Mammary epithelial cell (primary cell): ENCODE results near the gene ARSG.

Source experiments
- EZH2 ChIP-seq: IDR thresholded peaks from 2 replicates; pipeline ENCODE4 v1.6.1; 2012; ENCODE audit warnings: low read length, inconsistent platforms, borderline replicate concordance
- TF ChIP-seq, protein P1 (sequence below), 2 donors: IDR thresholded peaks in 1 of 2; conservative IDR thresholded peaks in 1 of 2; 2 replicates each; pipeline ENCODE4 v1.5.1; 2011 to 2012; ENCODE audit warnings: inconsistent platforms in 2 of 2, low read length in 2 of 2, mild to moderate bottlenecking in 2 of 2, control low read depth in 1 of 2, low read depth in 1 of 2; ENCODE audit not compliant: insufficient read depth in 1 of 2; ENCODE audit errors: extremely low read depth in 1 of 2

DNA sequence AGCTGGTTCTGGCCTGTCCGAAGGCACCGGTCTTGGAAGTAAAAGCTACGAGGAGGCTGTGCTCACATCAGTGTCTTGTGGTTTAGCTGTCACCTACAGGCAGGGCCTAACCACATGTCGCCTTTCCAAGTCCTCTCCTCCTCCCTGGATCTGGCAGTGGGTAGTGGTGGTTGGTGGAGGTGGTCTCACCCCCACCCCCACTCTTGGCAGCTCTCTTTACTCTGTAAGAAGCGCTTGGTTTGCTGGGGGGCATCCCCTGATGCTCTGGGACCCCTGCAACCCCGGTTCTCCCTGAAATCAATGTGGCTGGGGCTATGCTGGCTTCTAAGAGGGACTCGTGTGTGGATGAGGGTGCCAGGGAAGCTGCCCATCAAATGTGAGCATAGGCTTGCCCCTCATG, 97.7 kb downstream of the ARSG start:
- TF ChIP-seq, protein P1, sequence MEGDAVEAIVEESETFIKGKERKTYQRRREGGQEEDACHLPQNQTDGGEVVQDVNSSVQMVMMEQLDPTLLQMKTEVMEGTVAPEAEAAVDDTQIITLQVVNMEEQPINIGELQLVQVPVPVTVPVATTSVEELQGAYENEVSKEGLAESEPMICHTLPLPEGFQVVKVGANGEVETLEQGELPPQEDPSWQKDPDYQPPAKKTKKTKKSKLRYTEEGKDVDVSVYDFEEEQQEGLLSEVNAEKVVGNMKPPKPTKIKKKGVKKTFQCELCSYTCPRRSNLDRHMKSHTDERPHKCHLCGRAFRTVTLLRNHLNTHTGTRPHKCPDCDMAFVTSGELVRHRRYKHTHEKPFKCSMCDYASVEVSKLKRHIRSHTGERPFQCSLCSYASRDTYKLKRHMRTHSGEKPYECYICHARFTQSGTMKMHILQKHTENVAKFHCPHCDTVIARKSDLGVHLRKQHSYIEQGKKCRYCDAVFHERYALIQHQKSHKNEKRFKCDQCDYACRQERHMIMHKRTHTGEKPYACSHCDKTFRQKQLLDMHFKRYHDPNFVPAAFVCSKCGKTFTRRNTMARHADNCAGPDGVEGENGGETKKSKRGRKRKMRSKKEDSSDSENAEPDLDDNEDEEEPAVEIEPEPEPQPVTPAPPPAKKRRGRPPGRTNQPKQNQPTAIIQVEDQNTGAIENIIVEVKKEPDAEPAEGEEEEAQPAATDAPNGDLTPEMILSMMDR (conservative IDR thresholded peaks at IDR 0.05 in 1 of 2, IDR thresholded peaks at IDR 0.05 in 1 of 2; ENCODE audit: extremely low read depth in 1 of 2, insufficient read depth in 1 of 2, low read depth in 1 of 2, low read length in 2 of 2) = no peak
- no peak for TF ChIP-seq EZH2
